Effector CD4-positive, alpha-beta T cell (primary cell): ENCODE results near the gene GLIS1.

Experiments used
- DNase-seq: peaks from one replicate; pipeline ENCODE4 v3.0.0-alpha.2; 2020

The GLIS1 gene

DNA sequence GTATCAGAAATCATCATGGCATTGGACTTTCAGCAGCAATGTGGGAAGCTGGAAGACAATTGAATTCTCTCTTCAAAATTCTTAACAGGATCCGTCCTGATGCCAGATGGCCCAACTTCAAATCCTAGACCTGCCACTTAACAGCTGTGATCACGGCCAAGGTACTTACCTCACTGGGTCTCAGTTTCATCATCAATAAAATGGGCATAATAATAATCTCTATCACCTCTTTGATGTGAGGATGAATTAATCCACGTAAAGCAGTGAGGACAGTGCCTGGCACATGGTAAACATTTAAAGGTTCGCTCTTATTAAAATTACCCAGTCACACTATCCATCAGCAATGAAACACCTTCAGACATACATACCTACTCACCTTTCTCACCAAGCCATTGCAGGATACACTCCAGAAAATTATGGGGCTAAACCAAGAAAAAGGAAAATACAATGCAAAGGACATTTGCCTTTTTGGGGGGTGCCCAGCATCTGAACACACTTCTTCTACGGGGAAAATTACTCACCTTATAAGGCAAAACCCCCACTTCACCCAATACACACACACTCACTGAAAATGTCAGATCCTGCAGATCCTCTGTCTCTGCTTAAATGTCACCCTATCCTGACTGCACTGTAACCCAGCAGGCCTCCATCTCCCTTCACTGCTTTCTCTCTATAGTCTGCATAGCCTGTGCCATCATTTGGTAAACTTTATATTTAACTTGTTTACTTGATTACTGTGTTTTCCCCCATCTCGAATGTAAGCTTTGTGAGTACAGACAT lies 21.7 kb downstream of the GLIS1 start:
- DNase-seq, result no peak

DNA sequence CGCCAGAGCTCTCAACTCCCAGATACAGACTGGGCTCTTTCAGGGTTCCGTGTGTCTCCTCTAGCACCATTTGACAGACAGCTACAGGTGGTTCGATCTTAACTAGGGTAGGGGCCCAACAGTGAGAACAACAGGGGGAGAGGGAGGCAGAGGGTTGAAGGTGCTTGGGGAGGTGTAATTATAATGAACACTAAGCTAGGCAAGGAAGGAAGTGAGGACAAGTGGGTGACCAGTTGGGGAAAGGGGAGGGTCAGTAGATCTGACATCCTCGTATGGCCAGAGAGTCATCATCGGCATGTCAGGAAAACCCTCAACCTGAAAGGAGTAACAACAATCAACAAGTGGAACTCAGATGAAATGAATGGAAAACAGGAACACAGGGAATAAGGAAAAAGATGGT lies 22.8 kb downstream of the GLIS1 start:
- DNase-seq, result no peak

DNA sequence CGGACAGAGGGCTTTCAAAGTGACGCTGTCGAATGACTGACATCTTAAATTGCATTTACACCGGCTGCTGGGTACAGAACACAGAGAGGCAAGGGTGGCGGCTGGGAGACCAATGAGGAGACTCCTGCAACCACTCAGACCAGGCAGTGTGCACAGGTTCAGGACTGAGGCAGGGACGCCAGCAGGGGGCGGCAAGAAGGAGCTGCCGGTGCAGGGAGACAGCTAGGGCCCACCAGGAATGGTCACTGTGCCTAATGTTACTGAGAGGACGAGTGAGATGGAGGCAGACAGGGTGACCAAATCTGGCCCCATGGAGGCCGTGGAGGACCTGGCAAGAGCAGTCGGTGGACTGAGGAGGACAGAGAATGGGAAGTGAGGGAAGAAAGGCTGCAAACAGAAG lies 23.5 kb downstream of the GLIS1 start:
- DNase-seq, result no peak

DNA sequence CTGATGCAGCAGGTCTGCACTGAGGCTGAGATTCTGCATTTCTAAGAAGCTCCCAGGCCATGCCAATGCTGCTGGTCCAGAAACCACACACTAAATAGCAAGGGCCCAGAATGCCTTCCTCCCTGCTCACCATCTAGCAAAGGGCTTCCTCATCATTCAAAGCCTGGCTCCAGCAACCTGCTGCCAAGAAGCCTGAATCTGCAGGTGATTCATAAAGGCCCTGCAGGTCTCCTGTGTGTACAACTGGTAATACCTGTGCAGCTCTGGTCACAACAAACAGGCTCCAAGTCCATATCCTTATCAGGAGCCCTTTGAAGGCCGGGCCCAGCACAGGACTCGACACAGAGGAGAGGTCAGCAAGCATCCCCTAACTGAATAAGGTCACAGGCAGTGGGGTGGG lies 26.7 kb downstream of the GLIS1 start:
- no peak for DNase-seq

DNA sequence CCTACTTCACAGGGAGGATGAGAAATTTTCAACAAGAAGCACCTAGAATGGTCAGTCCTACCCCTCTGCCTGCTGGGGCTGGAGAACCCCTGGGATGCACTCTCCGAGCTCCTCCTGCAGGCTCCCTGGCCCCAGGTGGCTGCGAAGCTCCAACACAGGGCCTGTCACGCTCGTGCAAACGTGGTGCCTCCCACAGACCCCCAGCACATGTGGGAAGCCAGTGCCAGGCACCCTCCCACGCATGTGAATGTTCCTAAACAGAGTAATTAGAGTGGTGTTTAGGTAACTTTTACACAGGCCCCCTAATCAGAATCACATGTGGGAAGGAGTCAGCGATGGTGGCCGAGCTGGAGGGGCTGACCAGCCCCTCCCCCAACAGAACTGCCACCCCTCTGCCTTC lies 28.4 kb downstream of the GLIS1 start:
- DNase-seq, result no peak

DNA sequence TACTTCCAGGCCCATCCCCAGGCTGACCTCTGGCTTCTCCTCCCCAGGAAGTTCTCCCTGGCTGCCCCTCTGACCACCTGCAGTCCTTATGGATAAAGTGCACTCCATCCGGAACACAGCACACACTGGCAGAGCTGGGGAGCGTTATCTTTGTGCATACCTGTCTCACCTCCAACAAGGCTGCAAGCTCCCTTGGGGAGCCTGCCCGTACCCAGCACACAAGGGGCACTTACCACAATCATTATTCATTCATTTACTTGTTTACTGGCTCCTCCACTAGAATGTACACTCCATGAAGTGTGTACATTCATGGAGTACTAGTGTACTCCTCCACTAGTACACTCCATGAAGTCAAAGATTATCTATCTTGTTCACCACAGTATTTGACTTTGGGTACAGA lies 30.3 kb downstream of the GLIS1 start:
- DNase-seq, result no peak

DNA sequence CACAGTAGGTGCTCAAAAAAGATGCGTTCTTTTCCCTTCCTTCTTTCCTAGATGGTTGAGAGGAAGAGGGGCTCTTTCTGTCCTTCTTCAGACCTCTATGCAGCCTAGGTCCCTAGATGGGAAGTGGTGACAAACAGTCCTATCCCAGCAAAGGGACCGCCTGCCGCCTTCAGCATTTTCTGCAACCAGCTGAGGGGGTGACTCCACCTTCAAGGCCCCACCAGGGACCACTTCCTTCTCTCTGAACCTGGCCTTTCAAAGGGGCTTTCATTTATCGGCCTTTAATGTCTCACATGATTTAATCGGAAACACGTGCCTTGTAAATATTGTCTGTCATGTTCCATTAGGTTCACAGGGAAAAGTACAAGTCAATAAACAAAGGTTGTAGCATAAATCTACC lies 32.6 kb downstream of the GLIS1 start:
- DNase-seq, result no peak

DNA sequence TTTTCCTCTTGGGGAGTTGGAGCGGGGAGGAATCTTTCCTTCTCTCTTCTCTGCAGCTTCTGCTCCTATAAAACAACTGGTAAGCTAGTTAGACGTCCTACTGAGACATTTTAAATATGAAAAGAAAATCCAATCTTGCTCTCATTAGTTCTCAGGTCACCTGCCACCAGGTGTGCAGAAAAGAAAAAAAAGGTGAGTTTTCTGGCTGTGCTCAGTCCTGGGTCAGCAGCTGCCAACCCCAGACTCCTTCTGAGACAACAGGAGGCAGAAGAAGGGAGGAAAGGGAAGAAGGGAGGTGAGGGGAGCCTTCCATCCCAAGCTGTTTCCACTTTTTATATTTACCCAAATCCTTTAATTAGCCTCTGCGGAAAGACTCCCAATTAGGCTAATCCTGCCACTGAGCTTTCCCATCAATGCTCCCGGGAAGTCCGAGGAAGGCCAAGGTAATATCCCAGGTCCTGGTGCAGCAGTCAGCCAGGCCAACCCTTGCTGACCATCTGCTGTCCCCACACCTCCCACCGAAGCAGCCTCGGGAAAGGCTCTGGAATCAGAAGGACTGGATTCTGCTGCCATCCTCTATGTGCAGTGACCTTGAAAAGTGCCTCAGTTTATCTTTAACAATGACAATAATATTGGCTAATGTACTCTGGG lies 33.4 kb downstream of the GLIS1 start:
- no peak for DNase-seq

DNA sequence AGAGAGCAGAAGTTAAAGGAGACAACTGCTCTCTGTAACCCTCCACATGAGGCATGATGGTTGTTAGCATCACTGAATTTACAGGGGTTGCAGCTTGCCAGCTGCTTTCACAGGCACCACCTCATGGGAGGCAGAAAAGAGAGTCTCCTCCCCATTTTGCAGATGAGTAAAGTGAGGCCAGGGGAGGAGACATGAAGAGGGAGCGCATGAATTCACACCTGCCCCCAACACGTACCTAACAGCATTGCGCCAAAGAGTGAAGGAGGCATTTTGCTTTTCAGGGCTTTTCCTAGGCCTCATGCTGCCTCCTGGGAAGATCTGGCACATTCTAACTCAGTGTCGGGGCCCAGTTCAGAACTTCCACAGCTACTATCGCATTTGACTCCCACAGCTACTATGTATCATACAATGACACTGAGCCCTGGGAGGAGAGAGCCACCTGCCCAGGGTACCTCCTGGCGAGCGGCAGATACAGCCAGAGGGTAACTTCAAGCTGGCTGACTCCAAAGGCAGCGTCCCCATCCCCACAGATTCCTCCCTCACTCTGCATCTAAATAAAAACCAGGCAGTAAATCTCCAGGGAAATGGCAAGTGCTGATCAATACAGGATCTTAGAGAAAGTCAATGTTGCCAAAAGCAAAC lies 34.0 kb downstream of the GLIS1 start:
- DNase-seq, result no peak

DNA sequence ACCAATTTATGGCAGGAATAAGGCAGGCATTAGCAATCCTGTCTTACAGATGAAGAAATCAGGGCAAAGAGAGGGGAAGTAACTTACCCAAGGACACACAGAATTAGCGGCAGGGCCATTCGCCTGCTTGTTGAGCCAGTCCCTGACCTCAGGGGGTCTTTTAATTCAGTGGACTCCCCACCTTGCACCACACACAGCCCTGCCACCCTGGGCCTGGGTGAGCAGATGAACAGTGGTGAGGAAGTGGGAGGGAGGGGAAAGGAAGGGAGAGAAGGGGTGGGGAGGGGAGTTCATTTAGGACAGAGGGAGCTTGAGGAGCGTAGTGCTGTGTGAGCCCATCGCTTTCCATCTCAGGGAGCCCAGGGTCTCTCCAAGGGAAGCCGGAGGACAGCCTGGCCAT lies 34.7 kb downstream of the GLIS1 start:
- DNase-seq, result no peak

DNA sequence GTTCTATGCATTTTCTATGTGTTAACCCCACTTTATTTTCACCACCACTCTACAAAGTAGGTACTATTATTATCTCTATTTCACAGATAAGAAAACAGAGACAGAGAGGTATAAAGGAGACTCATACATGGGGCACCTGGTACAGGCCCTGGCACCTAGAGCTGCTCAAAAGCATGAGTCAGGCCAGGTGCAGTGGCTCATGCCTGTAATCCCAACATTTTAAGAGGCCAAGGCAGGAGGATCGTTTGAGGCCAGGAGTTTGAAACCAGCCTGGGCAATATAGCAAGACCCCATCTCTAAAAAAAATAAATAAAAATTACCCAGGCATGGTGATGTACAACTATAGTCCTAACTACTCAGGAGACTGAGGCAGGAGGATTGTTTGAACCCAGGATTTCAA lies 35.8 kb downstream of the GLIS1 start:
- no peak for DNase-seq

DNA sequence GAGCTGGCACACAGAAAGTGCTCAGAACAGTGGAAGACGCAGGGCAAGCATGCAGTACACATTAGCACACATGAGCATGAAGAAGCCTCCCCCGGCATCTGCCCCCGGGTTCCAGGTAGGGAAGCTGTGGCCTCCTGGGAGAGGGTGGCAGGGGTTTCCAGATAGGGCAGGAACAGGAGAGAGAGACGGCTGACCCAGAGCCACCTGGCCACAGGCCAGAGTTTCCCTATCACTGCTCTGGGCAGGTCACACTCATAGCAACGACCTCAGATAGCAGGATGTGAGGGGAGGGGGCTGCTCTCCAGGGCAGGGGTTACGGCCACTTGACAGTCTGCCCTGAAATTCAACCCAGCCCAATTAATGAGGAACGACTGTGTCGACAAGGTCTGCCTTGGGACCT lies 36.6 kb downstream of the GLIS1 start:
- no peak for DNase-seq

DNA sequence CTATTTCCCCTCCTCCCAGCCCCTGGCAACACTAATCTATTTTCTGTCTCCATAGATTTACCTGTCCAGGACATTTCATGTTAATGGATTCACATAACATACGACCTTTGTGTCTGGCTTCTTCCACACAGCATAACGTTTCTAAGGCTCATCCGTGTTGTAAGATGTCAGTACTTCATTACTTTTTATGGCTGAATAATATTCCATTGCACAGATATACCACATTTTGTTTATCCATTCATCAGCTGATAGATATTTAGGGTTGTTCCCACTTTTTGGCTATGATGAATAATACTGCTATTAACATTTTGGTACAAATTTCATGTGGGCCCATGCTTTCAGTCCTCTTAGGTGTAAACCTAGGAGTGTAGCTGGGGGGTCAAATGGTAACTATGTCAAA lies 38.2 kb downstream of the GLIS1 start:
- no peak for DNase-seq

DNA sequence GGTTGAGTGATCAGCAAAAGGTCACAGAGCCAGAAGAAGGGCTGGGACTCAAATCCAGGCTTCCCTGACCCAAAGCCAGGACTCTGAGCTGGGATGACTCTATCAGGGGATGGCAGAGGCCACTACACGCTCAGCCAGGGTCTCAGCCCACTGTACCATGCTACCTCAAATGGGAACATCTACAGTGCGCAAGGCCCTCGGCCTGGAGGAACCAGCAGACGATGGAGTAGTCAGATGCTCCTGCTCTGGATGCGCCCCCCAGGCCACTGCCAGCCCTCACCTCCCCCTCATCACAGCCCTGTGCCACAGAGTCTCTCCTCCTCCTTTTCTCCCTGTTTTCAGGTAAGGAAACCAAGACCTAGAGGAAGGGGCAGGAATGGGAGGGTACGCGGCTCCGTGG lies 39.0 kb downstream of the GLIS1 start:
- no peak for DNase-seq

DNA sequence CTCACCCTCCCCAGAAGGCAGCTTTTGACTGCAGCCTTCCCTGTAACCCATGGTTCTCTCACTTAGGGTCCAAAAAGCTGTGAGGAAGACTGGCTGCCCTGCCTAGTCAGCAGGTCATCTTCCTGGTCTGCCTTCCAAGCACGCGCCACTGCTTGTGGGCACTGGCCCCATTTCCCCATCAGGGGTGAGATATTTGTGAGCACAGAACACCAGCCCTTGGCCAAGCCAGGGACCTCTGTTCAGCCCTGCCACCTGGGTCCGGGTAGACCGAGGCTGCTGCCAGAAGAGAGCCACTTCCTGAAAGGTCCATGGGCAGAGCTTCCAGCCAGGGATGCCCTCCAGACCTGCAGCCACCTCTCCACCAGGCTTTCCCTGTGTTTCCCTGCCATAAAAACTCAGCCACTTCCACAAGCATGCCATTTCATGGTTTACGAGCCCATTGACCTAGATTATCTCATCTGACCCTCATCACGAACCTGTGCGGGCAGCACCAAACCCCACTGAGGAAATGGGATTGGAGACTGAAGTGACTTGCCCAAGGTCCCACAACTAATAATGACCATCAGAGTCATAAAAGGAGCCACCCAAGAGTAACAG lies 40.5 kb downstream of the GLIS1 start:
- DNase-seq, result no peak

DNA sequence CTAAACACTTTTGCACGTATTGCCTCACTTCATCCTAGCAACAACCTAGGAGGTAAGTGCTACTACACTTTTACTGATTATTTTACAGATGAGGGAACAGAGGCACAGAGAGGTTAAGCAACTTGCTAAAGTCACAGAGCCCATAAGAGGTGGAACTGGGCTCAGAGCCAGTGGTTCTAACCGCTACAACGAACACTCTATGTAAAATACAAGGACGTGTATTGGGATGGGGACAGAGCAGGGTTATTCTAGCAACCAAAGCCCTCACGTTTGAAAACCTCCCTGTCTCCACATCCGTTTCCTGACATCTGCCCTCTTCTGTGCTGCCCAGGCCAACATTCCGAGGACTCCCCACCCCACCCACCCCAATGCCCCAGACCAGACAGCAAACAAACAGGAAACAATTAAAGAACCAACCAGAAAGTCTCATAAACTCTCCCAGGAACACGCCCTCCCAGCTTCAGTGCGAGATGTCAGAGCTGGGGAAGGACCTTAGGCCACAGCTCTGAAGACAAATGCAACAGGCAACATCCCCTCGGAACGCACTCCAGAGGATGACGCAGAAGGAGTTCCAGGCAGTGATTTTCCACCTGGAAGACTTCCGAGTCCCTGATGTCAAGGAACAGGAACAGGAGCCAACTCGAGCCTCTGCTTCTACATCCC lies 41.1 kb downstream of the GLIS1 start:
- no peak for DNase-seq

DNA sequence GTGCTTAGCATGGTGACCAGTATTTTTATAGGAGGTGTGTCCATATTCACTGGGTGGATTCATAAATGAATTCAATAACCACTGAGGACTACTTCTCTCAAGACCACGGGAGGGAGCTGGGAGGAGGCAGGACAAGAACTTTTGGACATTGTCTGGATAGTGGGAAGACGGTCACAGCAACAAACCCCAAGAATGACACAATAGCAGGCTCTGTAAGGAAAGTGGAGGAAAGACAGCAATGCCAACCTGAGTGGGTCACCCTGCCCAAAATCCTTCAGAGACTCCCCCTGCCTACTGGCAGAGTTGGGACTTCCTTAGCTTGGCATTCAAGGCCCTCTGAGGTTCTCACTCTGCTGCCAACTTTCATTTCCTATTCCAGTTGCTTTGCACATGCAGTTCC lies 42.0 kb downstream of the GLIS1 start:
- no peak for DNase-seq

DNA sequence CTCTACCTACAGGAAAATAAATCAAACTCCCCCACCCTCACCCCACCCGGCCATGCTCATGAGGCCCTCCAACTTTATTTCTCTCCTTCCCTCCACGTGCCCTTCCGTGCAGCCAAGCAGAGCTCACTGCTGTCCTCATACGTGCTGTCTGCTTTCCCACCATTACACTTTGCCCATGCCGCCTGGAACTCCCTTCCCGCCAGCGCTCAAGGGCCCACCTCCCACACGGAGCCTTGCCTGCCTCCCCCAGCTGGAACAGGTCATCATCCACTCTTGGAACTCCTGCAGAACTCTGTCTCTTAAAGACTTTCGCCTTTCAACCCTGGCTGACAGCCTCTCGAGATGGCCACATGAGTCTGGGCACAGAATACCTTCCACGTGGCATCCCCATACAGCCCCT lies 42.4 kb downstream of the GLIS1 start:
- no peak for DNase-seq

DNA sequence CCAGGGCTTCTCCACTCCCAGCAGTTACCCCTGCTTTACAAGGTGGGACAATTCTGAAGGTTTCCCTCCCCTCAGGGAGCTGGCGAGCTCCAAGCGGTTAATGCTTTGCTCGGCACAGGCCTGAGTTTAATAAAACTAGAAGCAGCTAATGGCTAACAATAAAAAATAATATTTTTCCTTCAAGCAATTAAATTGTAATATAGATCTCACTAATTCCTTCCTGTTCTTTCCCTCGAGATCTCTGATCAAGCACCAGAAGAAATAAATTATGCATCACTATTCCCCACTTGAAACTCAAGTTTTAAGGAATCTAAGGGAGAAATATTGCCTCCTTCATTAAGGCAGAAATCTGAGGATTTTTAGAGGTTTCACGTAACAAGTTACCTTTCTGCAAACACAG lies 42.9 kb downstream of the GLIS1 start:
- no peak for DNase-seq

DNA sequence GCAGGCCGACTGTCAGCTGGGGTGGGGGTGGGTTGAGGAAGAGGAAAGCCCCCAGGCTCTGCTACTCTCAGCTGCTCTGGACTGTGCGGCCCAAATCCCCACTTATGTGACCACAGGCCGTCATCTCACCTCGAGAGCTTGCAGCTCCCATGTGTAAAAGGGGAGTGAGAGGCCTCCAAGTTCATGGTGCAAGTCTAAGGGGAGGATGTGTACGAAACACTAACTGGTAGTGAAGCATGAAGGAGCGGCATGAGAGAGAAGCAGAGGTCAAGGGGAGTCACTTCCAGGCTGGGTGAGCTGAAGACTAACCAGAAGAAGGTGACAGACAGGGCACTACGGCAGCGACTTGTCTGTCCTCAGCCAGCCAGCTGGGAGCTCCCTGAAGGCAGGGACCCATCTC lies 43.8 kb downstream of the GLIS1 start:
- DNase-seq, result no peak

DNA sequence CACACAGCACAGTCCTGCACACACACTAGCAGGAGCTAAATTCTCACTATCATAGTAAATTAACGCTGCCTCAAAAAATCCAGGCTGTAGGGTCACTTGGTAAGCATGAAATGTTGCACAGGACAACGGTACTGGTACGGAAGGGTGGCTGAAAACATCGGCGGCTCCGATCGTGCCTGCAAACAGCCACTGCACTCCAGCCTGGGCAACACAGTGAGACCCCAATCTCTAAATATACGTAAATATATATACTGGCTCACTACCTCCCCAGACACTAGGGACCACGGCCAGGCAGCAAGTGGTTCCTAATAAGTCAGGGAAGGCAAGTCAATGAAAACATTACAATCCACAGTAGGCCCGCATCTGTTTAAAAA lies 44.3 kb downstream of the GLIS1 start:
- no peak for DNase-seq

DNA sequence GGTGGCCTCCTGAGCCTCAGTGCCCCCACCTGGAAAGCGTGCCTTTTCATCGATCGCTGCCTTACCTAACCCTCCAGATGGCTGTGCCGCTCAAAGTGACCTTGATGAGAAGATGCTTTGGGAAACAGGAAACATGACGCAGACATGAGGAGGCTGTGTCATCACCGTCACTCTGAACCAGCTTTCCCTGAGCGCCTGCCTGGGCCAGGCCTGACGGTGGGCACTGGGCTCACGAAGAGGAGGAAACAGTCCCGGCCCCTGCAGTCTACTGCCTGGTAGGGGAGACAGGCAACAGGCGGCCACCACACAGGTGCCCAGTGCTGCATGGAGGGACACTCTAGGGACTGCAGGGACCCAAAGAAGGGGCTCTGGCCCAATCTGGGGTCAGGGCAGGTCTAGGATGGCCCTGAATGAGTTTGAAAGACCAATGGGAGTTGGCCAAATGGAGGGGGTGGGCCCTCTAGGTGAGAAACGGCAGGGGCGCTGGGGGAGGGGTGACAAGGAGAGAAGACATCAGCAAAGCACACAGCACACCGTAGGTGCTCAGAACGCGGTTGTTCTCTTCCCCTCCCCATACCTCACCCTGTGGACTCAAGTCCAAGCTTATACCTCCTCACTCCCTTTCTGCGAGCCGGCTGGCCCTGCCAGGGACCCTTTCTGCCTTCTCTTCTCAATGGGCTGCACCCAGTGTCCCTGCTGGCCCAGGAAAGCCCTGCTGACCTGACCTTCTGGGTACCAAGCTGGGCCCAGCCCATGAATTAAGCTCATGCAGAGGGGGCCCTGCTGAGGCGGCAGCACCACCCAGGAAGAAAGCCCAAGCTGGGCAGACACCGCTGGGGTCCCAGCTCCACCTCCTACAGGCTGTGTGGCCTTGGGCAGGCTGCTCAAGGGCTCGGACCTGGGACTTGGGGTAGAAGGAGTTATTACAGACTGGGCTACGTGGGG lies 44.9 kb downstream of the GLIS1 start:
- DNase-seq, result no peak
